Fibroblast of mammary gland (primary cell): Measurements from ENCODE around the gene SHANK3.

Source experiments
- DNase-seq: peaks from one replicate; pipeline ENCODE4 v3.0.0-alpha.2; 2010; ENCODE audit warnings: low read depth
- H3K4me3 ChIP-seq: 2 replicates; pipeline ENCODE4 v1.5.1; 2011; ENCODE audit warnings: low read depth, mild to moderate bottlenecking, low read length, moderate library complexity; ENCODE audit not compliant: control insufficient read depth
- TF ChIP-seq, protein P1 (sequence below): conservative IDR thresholded peaks from 2 replicates; pipeline ENCODE4 v1.5.1; 2011; ENCODE audit warnings: low read depth, low read length, inconsistent platforms; ENCODE audit not compliant: control insufficient read depth, insufficient read depth

Gene SHANK3

DNA sequence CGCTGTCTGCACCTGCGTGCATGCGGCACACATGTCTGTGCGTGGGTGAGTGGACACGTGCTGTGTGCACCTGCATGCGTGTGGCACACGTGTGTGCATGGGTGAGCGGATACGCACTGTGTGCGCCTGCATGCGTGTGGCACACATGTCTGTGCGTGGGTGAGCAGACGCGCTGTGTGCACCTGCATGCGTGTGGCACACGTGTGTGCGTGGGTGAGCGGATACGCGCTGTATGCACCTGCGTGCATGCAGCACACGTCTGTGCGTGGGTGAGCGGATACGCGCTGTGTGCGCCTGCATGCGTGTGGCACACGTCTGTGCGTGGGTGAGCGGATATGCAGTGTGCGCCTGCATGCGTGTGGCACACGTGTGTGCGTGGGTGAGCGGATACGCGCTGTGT lies 38.3 kb downstream of the SHANK3 start:
- no peak overlapping the region for H3K4me3 ChIP-seq
- DNase-seq = no peak
- TF ChIP-seq, protein P1, sequence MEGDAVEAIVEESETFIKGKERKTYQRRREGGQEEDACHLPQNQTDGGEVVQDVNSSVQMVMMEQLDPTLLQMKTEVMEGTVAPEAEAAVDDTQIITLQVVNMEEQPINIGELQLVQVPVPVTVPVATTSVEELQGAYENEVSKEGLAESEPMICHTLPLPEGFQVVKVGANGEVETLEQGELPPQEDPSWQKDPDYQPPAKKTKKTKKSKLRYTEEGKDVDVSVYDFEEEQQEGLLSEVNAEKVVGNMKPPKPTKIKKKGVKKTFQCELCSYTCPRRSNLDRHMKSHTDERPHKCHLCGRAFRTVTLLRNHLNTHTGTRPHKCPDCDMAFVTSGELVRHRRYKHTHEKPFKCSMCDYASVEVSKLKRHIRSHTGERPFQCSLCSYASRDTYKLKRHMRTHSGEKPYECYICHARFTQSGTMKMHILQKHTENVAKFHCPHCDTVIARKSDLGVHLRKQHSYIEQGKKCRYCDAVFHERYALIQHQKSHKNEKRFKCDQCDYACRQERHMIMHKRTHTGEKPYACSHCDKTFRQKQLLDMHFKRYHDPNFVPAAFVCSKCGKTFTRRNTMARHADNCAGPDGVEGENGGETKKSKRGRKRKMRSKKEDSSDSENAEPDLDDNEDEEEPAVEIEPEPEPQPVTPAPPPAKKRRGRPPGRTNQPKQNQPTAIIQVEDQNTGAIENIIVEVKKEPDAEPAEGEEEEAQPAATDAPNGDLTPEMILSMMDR = no peak

DNA sequence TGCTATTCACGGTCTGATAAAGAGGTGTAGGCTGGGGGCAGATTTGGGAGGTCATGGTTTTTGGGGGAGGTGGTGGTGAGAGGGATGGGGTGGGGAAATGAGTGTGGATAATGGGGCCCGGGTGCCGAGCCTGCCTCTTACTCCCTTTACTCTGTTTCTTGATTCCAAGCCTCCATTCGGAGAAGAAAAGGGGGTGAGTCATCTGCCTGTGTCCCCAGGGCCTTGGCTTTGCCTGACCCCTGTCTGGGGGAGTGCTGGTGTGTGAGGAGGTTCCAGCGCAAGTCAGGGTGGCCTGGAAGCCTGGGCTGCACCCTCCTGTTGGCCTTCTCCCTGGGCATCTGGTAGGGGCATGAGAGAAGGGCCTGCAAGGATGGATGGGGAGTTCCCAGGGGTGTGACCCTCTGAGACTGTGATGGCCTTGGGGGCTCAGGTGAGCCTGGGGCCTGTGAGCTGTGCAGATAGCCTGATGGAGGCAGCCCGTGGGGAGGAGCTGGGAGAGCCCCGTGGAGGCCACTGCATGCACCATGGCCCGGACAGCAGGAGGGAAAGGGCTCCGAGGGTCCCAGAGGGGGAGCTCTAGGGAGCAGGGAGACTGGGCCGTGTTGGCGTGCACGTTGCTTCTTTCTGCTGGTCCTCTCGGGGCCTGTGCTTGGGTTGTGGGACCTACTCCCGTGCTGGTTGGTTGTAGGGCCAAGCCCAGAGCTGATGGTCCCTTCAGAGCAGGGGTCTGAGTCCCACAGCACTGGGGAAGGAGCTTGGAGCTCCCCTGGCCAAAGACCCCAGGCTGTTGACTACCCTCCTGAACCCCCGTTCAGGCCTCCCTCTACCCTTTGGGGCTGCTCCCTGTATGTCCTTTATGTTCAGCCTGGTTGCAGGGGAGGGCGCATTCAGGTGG lies 39.1 kb downstream of the SHANK3 start:
- no peak overlapping the region for H3K4me3 ChIP-seq
- TF ChIP-seq, protein P1 = no peak
- DNase-seq = peak; percentile 28

GRCh38 chr22:50712341-50713007 lies 39.9 kb downstream of the SHANK3 start:
- no peak overlapping the region for H3K4me3 ChIP-seq
- DNase-seq = no peak
- TF ChIP-seq, protein P1 = no peak

- TF ChIP-seq, protein P1 = no peak
- DNase-seq = no peak
- H3K4me3 ChIP-seq = no peak overlapping the region
These were observed 40.4 kb downstream of the SHANK3 start for GRCh38 chr22:50713008-50713385.

GRCh38 chr22:50713571-50714056 lies 41.0 kb downstream of the SHANK3 start:
- TF ChIP-seq, protein P1 = no peak
- no peak overlapping the region for H3K4me3 ChIP-seq
- DNase-seq = no peak

- TF ChIP-seq, protein P1 = no peak
- no peak overlapping the region for H3K4me3 ChIP-seq
- DNase-seq = no peak
These were observed 41.5 kb downstream of the SHANK3 start for GRCh38 chr22:50714150-50714549.
